AG10803 (cell line): ENCODE results near the gene MGST2.
"Not testable (repeated sequence)": the region's sequence is repeated elsewhere in the genome, so short reads cannot be mapped to it uniquely, and the experiment has no call there.

Experiments used
- DNase-seq: peaks from one replicate; pipeline ENCODE4 v3.0.0; 2010; ENCODE audit warnings: low read depth
- H3K4me3 ChIP-seq: 2 replicates; pipeline ENCODE4 v1.5.1; 2011; ENCODE audit warnings: mild to moderate bottlenecking, low read length, control low read depth
- CTCF ChIP-seq: conservative IDR thresholded peaks from 2 replicates; pipeline ENCODE4 v1.5.1; 2011; ENCODE audit warnings: mild to moderate bottlenecking, low read length, control low read depth, inconsistent platforms

MGST2 gene

GRCh38 chr4:139633195-139633594 lies 32.4 kb upstream of the MGST2 start:
- H3K4me3 ChIP-seq: no peak overlapping the region
- DNase-seq: no peak
- TF ChIP-seq CTCF: no peak

- TF ChIP-seq CTCF: peak; percentile 59
- peak; percentile 29 for DNase-seq
- no peak overlapping the region for H3K4me3 ChIP-seq
Observed at GRCh38 chr4:139633661-139634060, 32.0 kb upstream of the MGST2 start.

DNA sequence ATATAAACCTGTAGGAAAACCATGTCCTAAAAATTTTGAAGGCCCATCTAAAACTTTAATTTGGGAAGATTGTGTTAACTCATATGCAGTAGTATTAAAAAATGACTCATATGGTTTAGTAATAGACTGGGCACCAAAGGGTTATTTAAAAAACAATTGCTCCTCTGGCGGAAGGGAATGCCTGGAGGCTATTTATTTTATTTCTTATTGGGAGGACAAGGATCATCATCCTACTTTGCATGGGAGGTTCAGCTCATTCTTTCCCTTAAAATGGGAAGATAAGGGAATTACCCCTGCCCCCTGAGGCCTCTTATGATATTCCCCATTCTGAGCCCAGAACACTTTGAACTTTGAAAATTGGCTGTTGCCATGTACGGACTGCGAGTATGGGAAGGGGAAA lies 29.7 kb upstream of the MGST2 start:
- no peak overlapping the region for H3K4me3 ChIP-seq
- no peak for DNase-seq
- TF ChIP-seq CTCF: no peak

GRCh38 chr4:139638306-139638705 lies 27.3 kb upstream of the MGST2 start:
- not testable (repeated sequence) for DNase-seq, H3K4me3 ChIP-seq

DNA sequence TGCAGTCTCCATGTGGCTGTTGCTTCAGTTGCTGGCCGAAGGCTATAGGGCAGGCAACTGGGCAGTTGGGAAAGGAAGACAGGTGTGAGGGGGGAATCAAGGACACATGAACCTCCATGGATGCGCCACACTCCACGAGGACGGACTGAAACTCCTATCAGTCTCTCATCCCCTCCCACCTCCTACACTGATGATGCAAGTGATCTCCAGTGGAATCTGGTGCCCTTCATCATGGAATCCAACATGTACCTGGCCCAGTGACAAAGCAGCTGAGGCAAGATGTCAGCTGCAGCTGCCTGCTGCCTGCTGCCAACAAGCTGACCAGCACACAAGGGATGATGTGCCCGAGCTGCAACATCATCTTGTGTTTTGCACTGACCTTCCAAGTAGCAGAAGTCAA lies 26.0 kb upstream of the MGST2 start:
- no peak for TF ChIP-seq CTCF
- no peak for DNase-seq
- no peak overlapping the region for H3K4me3 ChIP-seq

DNA sequence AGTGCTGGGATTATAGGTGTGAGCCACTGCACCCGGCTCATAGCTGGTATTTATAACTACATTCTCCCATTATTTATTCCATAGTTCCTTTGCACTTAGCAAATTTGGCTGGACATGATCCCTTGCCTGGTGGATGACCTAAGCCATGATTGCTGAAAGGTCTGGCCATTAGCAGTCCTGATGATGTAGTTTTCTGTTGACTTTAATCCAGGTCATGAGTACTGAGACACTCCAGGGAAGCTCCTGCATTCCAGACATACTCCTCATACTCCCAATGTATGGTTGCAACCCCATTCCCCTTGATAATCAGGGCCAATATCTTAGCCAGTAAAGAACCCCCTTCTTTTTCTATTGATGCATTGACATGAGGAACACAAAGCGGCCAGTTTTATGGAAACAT lies 24.4 kb upstream of the MGST2 start:
- H3K4me3 ChIP-seq: no peak overlapping the region
- no peak for TF ChIP-seq CTCF
- DNase-seq: peak; percentile 62

GRCh38 chr4:139642364-139642763 lies 23.3 kb upstream of the MGST2 start:
- DNase-seq: peak; percentile 61
- no peak for TF ChIP-seq CTCF
- H3K4me3 ChIP-seq: no peak overlapping the region
